DOHH2 (cell line): ENCODE measurements around the gene OTOF.

Experiments used
- H3F3A ChIP-seq: fragments of 200-600 bp; sonication (generic), shearing (Covaris generic); 2 replicates; pipeline ENCODE4 v1.6.0; 2016; ENCODE audit warnings: antibody characterized with exemption, mild to moderate bottlenecking; ENCODE audit not compliant: control insufficient read depth, insufficient read depth
- H3K27ac ChIP-seq: fragments of 200-600 bp; sonication (generic); 2 replicates; pipeline ENCODE4 v1.5.1; 2014; ENCODE audit warnings: low read depth, mild to moderate bottlenecking, low read length, moderate library complexity
- H3K27me3 ChIP-seq: fragments of 200-600 bp; sonication (generic); 2 replicates; pipeline ENCODE4 v1.6.1; 2014; ENCODE audit warnings: mild to moderate bottlenecking, low read length, mixed read lengths; ENCODE audit not compliant: control insufficient read depth
- H3K36me3 ChIP-seq: fragments of 200-600 bp; sonication (generic); 2 replicates; pipeline ENCODE4 v1.6.1; 2014; ENCODE audit warnings: mild to moderate bottlenecking, low read length, moderate library complexity, mixed read lengths; ENCODE audit not compliant: control insufficient read depth
- H3K4me1 ChIP-seq: fragments of 200-600 bp; sonication (generic); 2 replicates; pipeline ENCODE4 v1.6.1; 2014; ENCODE audit warnings: mild to moderate bottlenecking, low read length, mixed read lengths; ENCODE audit not compliant: control insufficient read depth
- H3K4me2 ChIP-seq: fragments of 200-600 bp; sonication (generic); 2 replicates; pipeline ENCODE4 v1.6.0; 2014; ENCODE audit warnings: mild to moderate bottlenecking, low read length, moderate library complexity
- H3K4me3 ChIP-seq: fragments of 200-600 bp; sonication (generic); 2 replicates; pipeline ENCODE4 v1.5.1; 2014; ENCODE audit warnings: mild to moderate bottlenecking, low read length, mixed read lengths
- H3K79me2 ChIP-seq: fragments of 200-600 bp; sonication (generic); 2 replicates; pipeline ENCODE4 v1.6.1; 2014; ENCODE audit warnings: mild to moderate bottlenecking, low read length, mixed read lengths; ENCODE audit not compliant: control insufficient read depth
- H3K9me2 ChIP-seq: fragments of 200-600 bp; sonication (generic); replicated peaks from 2 replicates; pipeline ENCODE4 v1.6.1; 2014; ENCODE audit warnings: mild to moderate bottlenecking, low read length, mixed read lengths; ENCODE audit not compliant: control insufficient read depth
- H3K9me3 ChIP-seq: fragments of 200-600 bp; sonication (generic); 2 replicates; pipeline ENCODE4 v1.6.1; 2014; ENCODE audit warnings: antibody characterized with exemption, low read length, mixed read lengths; ENCODE audit not compliant: control insufficient read depth, insufficient read depth
- H4K20me1 ChIP-seq: fragments of 200-600 bp; sonication (generic); 2 replicates; pipeline ENCODE4 v1.6.0; 2014; ENCODE audit warnings: low read depth, mild to moderate bottlenecking, antibody characterized with exemption, low read length, moderate library complexity; ENCODE audit not compliant: control insufficient read depth, insufficient read depth
- EZH2phosphoT487 ChIP-seq: fragments of 200-600 bp; sonication (generic); IDR thresholded peaks from 2 replicates; pipeline ENCODE4 v1.6.1; 2017; ENCODE audit warnings: borderline replicate concordance, mild to moderate bottlenecking, antibody characterized with exemption, low read length, moderate library complexity, mixed read lengths
- TF ChIP-seq, protein P1 (sequence below): fragments of 200-600 bp; sonication (generic); IDR thresholded peaks from one replicate; pipeline ENCODE4 v1.5.1; 2014; ENCODE audit warnings: antibody characterized with exemption, mild to moderate bottlenecking, low read depth, low read length; ENCODE audit not compliant: poor library complexity, severe bottlenecking

Gene OTOF

DNA sequence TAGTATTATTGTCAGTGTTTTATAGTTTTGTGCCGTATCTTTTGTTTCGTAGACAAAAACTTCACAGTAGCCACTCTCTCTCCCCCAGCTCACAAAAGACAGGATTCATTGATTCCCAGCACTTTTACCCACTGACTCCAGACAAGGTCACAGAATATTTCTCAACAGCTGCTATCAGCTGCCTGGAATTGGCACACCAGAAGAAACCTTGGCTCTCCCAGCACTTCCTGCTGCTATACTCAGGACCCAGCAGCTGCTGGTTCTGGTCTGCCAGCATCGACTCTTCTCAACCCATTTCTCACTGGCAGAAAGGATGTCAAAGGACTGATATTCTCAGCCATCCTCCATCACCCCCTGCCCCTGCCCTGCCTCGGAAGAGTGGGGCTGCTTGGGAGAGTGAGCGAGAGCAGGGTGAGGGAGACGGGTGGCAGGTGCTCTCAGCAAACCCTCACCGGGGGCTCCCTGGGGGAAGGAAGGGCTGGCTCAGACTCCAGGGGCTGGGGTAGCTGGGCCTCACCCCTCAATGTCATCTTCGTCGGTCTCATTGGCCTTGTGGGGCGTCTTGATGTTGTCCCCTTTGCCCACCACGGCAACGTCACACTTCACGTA, 6.1 kb upstream of the OTOF start:
- Histone ChIP-seq H3K79me2 (no peaks in the 10 kb centered on the region), H3K4me2 (no peak overlapping the region), H3K36me3 (no peaks in the 10 kb centered on the region), H3K9me2 (no peaks in the 10 kb centered on the region), H3K9me3 (no peaks in the 10 kb centered on the region), H3K4me1 (no peaks in the 10 kb centered on the region), H3K4me3 (no peak overlapping the region), H3K27me3 (no peaks in the 10 kb centered on the region), H4K20me1 (no peaks in the 10 kb centered on the region), H3F3A (no peaks in the 10 kb centered on the region), H3K27ac (no peak overlapping the region)
- no peak for TF ChIP-seq EZH2phosphoT487
- TF ChIP-seq, protein P1, sequence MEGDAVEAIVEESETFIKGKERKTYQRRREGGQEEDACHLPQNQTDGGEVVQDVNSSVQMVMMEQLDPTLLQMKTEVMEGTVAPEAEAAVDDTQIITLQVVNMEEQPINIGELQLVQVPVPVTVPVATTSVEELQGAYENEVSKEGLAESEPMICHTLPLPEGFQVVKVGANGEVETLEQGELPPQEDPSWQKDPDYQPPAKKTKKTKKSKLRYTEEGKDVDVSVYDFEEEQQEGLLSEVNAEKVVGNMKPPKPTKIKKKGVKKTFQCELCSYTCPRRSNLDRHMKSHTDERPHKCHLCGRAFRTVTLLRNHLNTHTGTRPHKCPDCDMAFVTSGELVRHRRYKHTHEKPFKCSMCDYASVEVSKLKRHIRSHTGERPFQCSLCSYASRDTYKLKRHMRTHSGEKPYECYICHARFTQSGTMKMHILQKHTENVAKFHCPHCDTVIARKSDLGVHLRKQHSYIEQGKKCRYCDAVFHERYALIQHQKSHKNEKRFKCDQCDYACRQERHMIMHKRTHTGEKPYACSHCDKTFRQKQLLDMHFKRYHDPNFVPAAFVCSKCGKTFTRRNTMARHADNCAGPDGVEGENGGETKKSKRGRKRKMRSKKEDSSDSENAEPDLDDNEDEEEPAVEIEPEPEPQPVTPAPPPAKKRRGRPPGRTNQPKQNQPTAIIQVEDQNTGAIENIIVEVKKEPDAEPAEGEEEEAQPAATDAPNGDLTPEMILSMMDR: no peak

DNA sequence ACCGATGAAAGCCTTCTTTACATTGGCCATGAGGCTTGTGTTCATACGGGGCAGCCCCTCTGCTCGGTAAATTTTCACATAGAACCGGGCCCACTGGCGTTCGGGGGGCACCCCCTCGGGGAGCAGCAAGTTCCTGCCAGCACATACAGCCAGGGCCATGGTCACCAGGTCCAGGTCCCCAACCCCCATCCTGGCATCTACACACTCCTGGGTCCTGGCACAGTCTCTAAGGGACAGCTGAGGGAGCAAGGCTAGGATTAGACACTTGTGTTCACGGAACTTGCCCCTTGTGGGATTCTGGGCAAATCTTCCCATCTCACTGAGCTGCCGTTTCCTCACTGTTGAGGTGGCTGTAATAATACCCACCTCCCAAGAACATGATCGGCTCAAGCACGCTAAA, 5.6 kb upstream of the OTOF start:
- Histone ChIP-seq H3K27me3 (no peaks in the 10 kb centered on the region), H3K27ac (no peak overlapping the region), H3K9me3 (no peaks in the 10 kb centered on the region), H3F3A (no peaks in the 10 kb centered on the region), H3K4me3 (no peak overlapping the region), H3K9me2 (no peaks in the 10 kb centered on the region), H4K20me1 (no peaks in the 10 kb centered on the region), H3K4me1 (no peaks in the 10 kb centered on the region), H3K36me3 (no peaks in the 10 kb centered on the region), H3K4me2 (no peak overlapping the region), H3K79me2 (no peaks in the 10 kb centered on the region)
- TF ChIP-seq EZH2phosphoT487: no peak
- TF ChIP-seq, protein P1: no peak

DNA sequence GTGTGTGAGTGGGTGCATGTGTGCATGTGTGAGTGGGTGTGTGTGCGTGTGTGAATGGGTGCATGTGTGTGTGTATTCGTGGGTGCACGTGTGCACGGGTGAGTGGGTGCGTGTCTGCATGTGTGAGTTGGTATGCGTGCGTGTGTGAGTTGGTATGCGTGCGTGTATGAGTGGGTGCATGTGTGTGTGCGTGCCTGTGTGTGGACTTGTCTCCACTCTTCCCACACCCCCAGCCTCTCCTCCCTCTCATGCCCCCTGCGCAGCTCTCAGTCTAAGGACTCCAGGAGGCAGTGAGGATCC, 5.1 kb upstream of the OTOF start:
- TF ChIP-seq, protein P1: no peak
- no peak for TF ChIP-seq EZH2phosphoT487
- Histone ChIP-seq H3K27ac (no peak overlapping the region), H3K4me3 (no peak overlapping the region), H3F3A (no peaks in the 10 kb centered on the region), H3K79me2 (no peaks in the 10 kb centered on the region), H3K27me3 (no peaks in the 10 kb centered on the region), H4K20me1 (no peaks in the 10 kb centered on the region), H3K9me3 (no peaks in the 10 kb centered on the region), H3K4me2 (no peak overlapping the region), H3K4me1 (no peaks in the 10 kb centered on the region), H3K36me3 (no peaks in the 10 kb centered on the region), H3K9me2 (no peaks in the 10 kb centered on the region)
